ENCODE data around the gene SPTSSA.
"Not testable (repeated sequence)": the region's sequence is repeated elsewhere in the genome, so short reads cannot be mapped to it uniquely, and the experiment has no call there.

The SPTSSA gene

DNA sequence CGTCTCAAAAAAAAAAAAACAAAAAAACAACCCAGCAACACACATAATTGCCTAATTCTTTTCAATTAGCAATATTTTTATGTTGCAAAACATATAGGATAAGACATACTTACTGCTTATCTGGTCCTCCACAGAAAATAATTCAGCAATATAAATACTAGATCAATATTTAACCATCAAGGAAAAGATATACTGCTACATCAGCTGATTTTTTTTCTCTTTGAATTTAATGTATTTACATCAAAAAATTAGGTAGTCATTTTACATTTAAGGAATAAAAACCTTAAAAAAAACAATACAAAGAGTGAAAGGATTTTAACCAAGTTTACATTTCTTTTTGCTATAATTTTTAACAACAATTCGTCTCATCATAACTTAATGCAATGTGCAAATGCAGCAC is 28.1 kb downstream of the SPTSSA start:
- TF ChIP-seq, protein P1, sequence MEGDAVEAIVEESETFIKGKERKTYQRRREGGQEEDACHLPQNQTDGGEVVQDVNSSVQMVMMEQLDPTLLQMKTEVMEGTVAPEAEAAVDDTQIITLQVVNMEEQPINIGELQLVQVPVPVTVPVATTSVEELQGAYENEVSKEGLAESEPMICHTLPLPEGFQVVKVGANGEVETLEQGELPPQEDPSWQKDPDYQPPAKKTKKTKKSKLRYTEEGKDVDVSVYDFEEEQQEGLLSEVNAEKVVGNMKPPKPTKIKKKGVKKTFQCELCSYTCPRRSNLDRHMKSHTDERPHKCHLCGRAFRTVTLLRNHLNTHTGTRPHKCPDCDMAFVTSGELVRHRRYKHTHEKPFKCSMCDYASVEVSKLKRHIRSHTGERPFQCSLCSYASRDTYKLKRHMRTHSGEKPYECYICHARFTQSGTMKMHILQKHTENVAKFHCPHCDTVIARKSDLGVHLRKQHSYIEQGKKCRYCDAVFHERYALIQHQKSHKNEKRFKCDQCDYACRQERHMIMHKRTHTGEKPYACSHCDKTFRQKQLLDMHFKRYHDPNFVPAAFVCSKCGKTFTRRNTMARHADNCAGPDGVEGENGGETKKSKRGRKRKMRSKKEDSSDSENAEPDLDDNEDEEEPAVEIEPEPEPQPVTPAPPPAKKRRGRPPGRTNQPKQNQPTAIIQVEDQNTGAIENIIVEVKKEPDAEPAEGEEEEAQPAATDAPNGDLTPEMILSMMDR (IDR thresholded peaks at IDR 0.05) = no peak
- no peak overlapping the region for H3K27ac ChIP-seq
- no peak overlapping the region for H3K4me3 ChIP-seq
- DNase-seq (ENCODE audit: low spot score) = no peak

DNA sequence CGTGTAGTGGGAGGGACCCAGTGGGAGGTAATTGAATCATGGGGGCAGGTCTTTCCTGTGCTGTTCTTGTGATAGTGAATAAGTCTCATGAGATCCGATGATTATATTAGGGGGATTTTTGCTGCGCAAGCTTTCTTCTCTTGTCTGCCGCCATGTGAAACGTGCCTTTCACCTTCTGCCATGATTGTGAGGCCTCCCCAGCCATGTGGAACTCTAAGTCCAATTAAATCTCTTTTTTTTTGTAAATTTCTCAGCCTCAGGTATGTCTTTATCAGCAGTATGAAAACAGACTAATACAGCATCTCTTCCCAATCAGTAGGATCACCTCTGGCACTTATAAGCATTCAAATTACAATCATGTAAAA is 34.0 kb downstream of the SPTSSA start:
- H3K4me3 ChIP-seq; DNase-seq (ENCODE audit: low spot score); H3K27ac ChIP-seq: not testable (repeated sequence)

DNA sequence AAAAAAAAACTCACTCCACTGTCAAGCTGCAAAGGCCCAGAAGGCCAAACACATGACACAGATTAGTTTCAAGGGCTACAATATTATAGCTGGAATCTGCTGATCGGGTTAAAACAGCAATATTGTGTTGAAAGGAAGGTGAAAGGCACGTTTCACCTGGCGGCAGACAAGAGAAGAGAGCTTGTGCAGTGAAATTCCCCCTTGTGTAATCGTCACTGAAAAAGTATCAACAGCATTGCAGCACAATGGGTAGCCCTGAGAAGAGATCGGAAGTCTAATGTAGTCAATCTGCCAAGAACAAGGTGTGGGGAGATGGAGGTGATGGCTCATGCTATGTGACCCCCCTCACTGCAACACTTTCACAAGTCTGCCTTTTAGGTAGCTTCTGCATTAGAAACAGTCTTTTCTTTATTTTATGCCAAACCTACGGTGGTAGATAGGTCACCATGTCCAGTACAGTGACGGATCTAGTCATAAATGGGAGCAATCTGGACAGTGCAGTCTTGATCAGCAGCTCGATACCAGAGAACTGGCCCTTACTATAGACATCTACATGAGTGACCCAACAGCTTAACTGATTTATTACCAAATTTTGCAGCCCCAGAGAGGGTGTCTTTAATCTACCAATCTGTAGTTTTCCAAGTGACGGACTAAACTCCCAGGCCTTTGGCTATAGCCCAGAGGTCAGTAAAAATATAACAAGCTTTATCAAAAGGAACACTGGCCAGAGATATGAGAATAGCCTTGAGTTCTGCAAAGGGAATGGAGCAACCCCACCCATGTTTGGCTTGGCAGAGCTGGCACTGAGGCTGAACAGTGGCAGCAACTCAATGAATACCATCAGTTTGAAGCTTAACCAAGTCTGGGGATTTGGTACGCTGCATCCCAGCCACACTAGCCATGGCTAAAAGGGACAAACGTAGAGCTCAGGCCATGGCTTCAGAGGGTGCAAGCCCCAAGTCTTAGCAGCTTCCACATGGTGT is 35.4 kb downstream of the SPTSSA start:
- TF ChIP-seq, protein P1 (IDR thresholded peaks at IDR 0.05) = no peak
- no peak for DNase-seq (ENCODE audit: low spot score)
- H3K27ac ChIP-seq = no peak overlapping the region
- no peak overlapping the region for H3K4me3 ChIP-seq

DNA sequence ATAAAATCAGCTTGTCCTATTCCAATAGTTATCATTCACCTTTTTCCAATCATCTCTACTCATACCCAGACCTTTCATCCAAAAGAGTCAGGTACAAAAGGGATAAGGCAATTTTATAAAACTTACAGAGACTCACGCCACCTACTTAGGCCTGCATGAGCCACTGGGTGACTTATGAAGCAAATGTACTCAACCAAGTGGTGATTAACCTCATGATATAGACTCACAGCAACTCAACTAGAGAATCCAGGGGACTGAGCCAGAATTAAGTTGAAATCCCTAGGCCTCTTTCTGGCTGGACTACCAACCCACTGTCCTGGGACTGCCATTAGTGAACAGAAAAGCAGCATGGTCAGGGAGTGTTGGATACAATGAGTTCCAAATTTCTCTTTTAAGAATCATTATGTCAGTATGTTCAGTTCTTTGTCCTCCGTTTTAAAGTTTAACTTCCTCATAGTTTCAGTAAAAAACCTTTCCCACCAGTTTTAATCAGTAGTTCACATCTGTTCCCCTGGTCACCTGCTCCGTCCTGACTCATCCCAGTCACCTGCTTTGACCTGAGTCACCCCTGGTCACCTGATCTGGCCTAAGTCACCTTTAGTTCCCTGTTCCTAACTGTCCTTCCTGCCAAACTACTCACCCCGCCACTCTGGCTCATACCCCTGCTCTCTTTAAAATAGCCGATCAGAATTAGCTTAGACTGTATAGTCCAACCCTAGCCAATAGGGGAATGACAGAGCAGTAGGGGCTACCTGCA is 36.8 kb downstream of the SPTSSA start:
- Histone ChIP-seq H3K27ac (no peak overlapping the region), H3K4me3 (no peak overlapping the region)
- no peak for DNase-seq (ENCODE audit: low spot score)
- TF ChIP-seq, protein P1 (IDR thresholded peaks at IDR 0.05) = no peak

DNA sequence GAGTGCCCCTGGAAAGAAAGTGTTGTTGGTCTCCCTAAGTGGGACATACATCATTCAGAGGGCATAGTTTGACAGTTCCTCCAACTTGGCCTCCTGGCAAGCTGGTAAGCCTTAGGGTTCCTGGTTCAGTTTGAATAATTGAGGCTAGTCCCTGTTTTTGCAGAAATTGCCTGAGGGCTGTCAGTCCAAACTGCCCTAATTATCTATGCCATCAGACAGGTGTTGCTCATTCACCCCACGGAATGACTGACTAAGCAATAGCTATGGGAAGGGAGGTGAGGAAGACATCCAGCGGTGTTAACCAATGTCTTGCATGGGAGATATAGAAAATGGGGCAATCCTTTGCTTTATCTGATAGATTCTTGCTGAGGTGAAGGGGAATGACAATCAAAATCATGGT is 37.6 kb downstream of the SPTSSA start:
- Histone ChIP-seq H3K4me3 (no peak overlapping the region), H3K27ac (no peak overlapping the region)
- TF ChIP-seq, protein P1 (IDR thresholded peaks at IDR 0.05) = no peak
- DNase-seq (ENCODE audit: low spot score) = no peak

DNA sequence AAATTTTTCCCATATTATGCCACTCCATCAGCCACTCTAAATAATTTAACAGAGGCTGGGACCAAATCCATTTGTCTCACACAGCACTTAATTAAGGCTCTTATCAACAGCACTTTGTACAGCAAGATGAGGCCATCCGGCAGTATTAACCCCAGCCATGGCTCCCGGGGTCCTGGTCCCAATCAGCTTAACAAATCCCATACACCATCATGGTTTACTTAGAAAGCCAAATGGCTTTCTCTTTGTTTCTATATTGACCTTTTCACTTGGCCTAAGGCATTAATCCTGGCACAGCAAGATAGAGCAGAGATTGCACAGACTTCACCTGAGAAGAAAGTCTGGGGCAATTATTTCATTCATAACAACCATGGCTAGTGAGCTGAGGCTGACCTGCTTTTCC is 38.6 kb downstream of the SPTSSA start:
- Histone ChIP-seq H3K4me3 (no peak overlapping the region), H3K27ac (no peak overlapping the region)
- TF ChIP-seq, protein P1 (IDR thresholded peaks at IDR 0.05) = no peak
- DNase-seq (ENCODE audit: low spot score) = no peak

DNA sequence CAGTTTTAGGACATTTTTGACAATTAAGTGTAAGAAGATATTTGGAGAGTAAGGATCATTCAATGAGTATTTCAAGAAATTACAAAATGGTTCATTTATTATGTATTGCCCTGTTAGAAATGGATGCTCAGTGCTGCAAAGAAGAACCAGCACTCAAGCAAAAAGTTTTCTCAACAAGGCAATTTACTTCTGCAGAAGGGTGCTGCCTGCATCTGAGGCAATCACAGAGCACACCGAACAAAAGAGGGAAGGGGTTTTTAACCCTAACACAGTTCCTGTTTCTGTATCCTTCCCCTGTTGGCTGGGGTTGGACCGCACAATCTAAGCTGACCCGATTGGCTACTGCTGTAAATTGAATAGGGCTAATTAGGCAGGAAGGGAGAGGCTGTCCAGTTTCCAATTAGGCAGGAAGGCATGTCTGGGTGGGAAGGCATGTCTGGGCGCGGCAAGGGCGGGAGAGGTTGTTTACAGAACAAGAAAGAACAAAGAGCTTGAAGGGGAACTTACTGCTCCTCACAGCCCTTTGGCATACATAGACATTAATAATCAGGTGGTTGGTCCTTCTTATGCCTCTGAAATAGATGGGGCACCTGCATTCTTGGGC is 41.4 kb downstream of the SPTSSA start:
- DNase-seq (ENCODE audit: low spot score) = no peak
- no peak overlapping the region for H3K4me3 ChIP-seq
- TF ChIP-seq, protein P1 (IDR thresholded peaks at IDR 0.05) = no peak

More for the DNA sequence above, 41.4 kb downstream of the SPTSSA start:
- no peak overlapping the region for H3K27ac ChIP-seq
